ENCODE data around the gene SPG11.

Gene SPG11

GRCh38 chr15:44570361-44570760 is 93.1 kb downstream of the SPG11 start:
- no peak overlapping the region for H3K4me3 ChIP-seq (ENCODE audit: low read length)
- no peak overlapping the region for H3K4me2 ChIP-seq (ENCODE audit: low read length)
- no peak overlapping the region for H2AFZ ChIP-seq (ENCODE audit: low read depth, low read length)
- H3K79me2 ChIP-seq (ENCODE audit: low read length), result no peaks in the 10 kb centered on the region
- H4K20me1 ChIP-seq (ENCODE audit: insufficient read depth, low read length), result no peaks in the 10 kb centered on the region
- TF ChIP-seq EZH2phosphoT487 (IDR thresholded peaks at IDR 0.05; ENCODE audit: low read depth) (no peak), CTCF (IDR thresholded peaks at IDR 0.05; ENCODE audit: low read depth, low read length) (no peak)
- no peaks in the 10 kb centered on the region for H3K9me3 ChIP-seq (ENCODE audit: insufficient read depth, low read length)
- no peak overlapping the region for H3K9ac ChIP-seq (ENCODE audit: low read length)
- H3K4me1 ChIP-seq (ENCODE audit: low read length), result no peaks in the 10 kb centered on the region
- H3K27ac ChIP-seq (ENCODE audit: low read length), result no peak overlapping the region
- H3K27me3 ChIP-seq (ENCODE audit: low read depth, low read length), result no peaks in the 10 kb centered on the region
- peaks cover 35% of the 10 kb centered on the region for H3K36me3 ChIP-seq (replicated peaks; ENCODE audit: low read depth, low read length)

- no peaks in the 10 kb centered on the region for H3K4me1 ChIP-seq (ENCODE audit: low read length)
- no peaks in the 10 kb centered on the region for H3K79me2 ChIP-seq (ENCODE audit: low read length)
- no peak for TF ChIP-seq CTCF (IDR thresholded peaks at IDR 0.05; ENCODE audit: low read depth, low read length)
- no peak for TF ChIP-seq EZH2phosphoT487 (IDR thresholded peaks at IDR 0.05; ENCODE audit: low read depth)
- H2AFZ ChIP-seq (ENCODE audit: low read depth, low read length), result no peak overlapping the region
- no peak overlapping the region for H3K27ac ChIP-seq (ENCODE audit: low read length)
- H3K9me3 ChIP-seq (ENCODE audit: insufficient read depth, low read length), result peaks cover 4% of the 10 kb centered on the region; the same call in 1 of the 2 replicates
- H3K4me3 ChIP-seq (ENCODE audit: low read length), result no peak overlapping the region
- no peaks in the 10 kb centered on the region for H3K27me3 ChIP-seq (ENCODE audit: low read depth, low read length)
- no peak overlapping the region for H3K4me2 ChIP-seq (ENCODE audit: low read length)
- H4K20me1 ChIP-seq (ENCODE audit: insufficient read depth, low read length), result no peaks in the 10 kb centered on the region
- H3K9ac ChIP-seq (ENCODE audit: low read length), result no peak overlapping the region
- peaks cover 41% of the 10 kb centered on the region for H3K36me3 ChIP-seq (replicated peaks; ENCODE audit: low read depth, low read length)
Observed at GRCh38 chr15:44569316-44569715, 94.1 kb downstream of the SPG11 start.

GRCh38 chr15:44568338-44568737 is 95.1 kb downstream of the SPG11 start:
- Histone ChIP-seq H3K4me1 (ENCODE audit: low read length) (no peaks in the 10 kb centered on the region), H3K4me3 (ENCODE audit: low read length) (no peak overlapping the region), H4K20me1 (ENCODE audit: insufficient read depth, low read length) (no peaks in the 10 kb centered on the region), H3K4me2 (ENCODE audit: low read length) (no peak overlapping the region), H3K36me3 (replicated peaks; ENCODE audit: low read depth, low read length) (peaks cover 48% of the 10 kb centered on the region), H3K9ac (ENCODE audit: low read length) (no peak overlapping the region), H2AFZ (ENCODE audit: low read depth, low read length) (no peak overlapping the region), H3K9me3 (ENCODE audit: insufficient read depth, low read length) (peaks cover 4% of the 10 kb centered on the region; the same call in 1 of the 2 replicates), H3K79me2 (ENCODE audit: low read length) (no peaks in the 10 kb centered on the region), H3K27me3 (ENCODE audit: low read depth, low read length) (no peaks in the 10 kb centered on the region), H3K27ac (ENCODE audit: low read length) (no peak overlapping the region)
- TF ChIP-seq EZH2phosphoT487 (IDR thresholded peaks at IDR 0.05; ENCODE audit: low read depth), result no peak
- TF ChIP-seq CTCF (IDR thresholded peaks at IDR 0.05; ENCODE audit: low read depth, low read length), result no peak

DNA sequence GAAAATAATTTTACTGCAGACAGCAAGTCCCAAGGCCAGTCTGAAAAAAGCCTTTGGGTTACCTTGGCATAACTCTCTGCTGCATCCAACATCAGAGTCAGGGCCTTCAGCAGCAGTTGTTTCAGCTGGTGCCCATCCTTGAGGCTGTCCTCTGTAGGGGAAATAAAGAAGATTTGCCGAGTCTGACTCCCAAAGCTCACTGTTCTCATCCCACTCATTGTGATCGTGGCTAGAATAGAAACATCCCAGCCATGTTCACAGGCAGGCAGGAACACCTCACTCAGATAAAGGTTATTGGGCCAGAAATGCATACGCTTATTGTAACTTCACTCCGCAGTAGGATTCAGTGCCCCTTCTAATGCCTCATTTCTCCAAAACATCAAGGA is 97.3 kb downstream of the SPG11 start:
- no peaks in the 10 kb centered on the region for H3K4me1 ChIP-seq (ENCODE audit: low read length)
- H3K4me2 ChIP-seq (ENCODE audit: low read length), result no peak overlapping the region
- H3K9ac ChIP-seq (ENCODE audit: low read length), result no peak overlapping the region
- H3K4me3 ChIP-seq (ENCODE audit: low read length), result no peak overlapping the region
- H4K20me1 ChIP-seq (ENCODE audit: insufficient read depth, low read length), result no peaks in the 10 kb centered on the region
- H3K79me2 ChIP-seq (ENCODE audit: low read length), result no peaks in the 10 kb centered on the region
- no peaks in the 10 kb centered on the region for H3K27me3 ChIP-seq (ENCODE audit: low read depth, low read length)
- H3K36me3 ChIP-seq (replicated peaks; ENCODE audit: low read depth, low read length), result peaks cover 57% of the 10 kb centered on the region
- no peak overlapping the region for H2AFZ ChIP-seq (ENCODE audit: low read depth, low read length)
- H3K27ac ChIP-seq (ENCODE audit: low read length), result no peak overlapping the region
- H3K9me3 ChIP-seq (ENCODE audit: insufficient read depth, low read length), result peaks cover 4% of the 10 kb centered on the region; the same call in 1 of the 2 replicates
- TF ChIP-seq CTCF (IDR thresholded peaks at IDR 0.05; ENCODE audit: low read depth, low read length) (no peak), EZH2phosphoT487 (IDR thresholded peaks at IDR 0.05; ENCODE audit: low read depth) (no peak)

Data from OCI-LY3 (cell line).